ENCODE measurements around the gene THAP6.

THAP6 gene

GRCh38 chr4:75565481-75565880, 51.2 kb downstream of the THAP6 start:
- Histone ChIP-seq H3K27ac (ENCODE audit: insufficient read depth, low read length, poor library complexity, severe bottlenecking) (no peak overlapping the region), H3K4me1 (ENCODE audit: control insufficient read depth, insufficient read depth, low read length, poor library complexity, severe bottlenecking) (no peaks in the 10 kb centered on the region), H3K9me3 (ENCODE audit: control insufficient read depth, low read length) (no peaks in the 10 kb centered on the region), H3K36me3 (ENCODE audit: control insufficient read depth, insufficient read depth, low read length) (no peaks in the 10 kb centered on the region), H3K4me3 (ENCODE audit: insufficient read depth, low read depth, low read length, poor library complexity, severe bottlenecking) (no peak overlapping the region), H3K27me3 (replicated peaks; ENCODE audit: control insufficient read depth, insufficient read depth, low read length, poor library complexity, severe bottlenecking) (no peaks in the 10 kb centered on the region)
- no peak for DNase-seq

- H3K4me3 ChIP-seq (ENCODE audit: insufficient read depth, low read depth, low read length, poor library complexity, severe bottlenecking), result no peak overlapping the region
- H3K36me3 ChIP-seq (ENCODE audit: control insufficient read depth, insufficient read depth, low read length), result no peaks in the 10 kb centered on the region
- no peaks in the 10 kb centered on the region for H3K9me3 ChIP-seq (ENCODE audit: control insufficient read depth, low read length)
- no peak overlapping the region for H3K27ac ChIP-seq (ENCODE audit: insufficient read depth, low read length, poor library complexity, severe bottlenecking)
- no peaks in the 10 kb centered on the region for H3K27me3 ChIP-seq (replicated peaks; ENCODE audit: control insufficient read depth, insufficient read depth, low read length, poor library complexity, severe bottlenecking)
- no peak for DNase-seq
- H3K4me1 ChIP-seq (ENCODE audit: control insufficient read depth, insufficient read depth, low read length, poor library complexity, severe bottlenecking), result no peaks in the 10 kb centered on the region
Observed at GRCh38 chr4:75566911-75567310, 52.6 kb downstream of the THAP6 start.

GRCh38 chr4:75567725-75568124, 53.5 kb downstream of the THAP6 start:
- no peak for DNase-seq
- Histone ChIP-seq H3K27me3 (replicated peaks; ENCODE audit: control insufficient read depth, insufficient read depth, low read length, poor library complexity, severe bottlenecking) (no peaks in the 10 kb centered on the region), H3K9me3 (ENCODE audit: control insufficient read depth, low read length) (no peaks in the 10 kb centered on the region), H3K36me3 (ENCODE audit: control insufficient read depth, insufficient read depth, low read length) (no peaks in the 10 kb centered on the region), H3K4me1 (ENCODE audit: control insufficient read depth, insufficient read depth, low read length, poor library complexity, severe bottlenecking) (no peaks in the 10 kb centered on the region), H3K4me3 (ENCODE audit: insufficient read depth, low read depth, low read length, poor library complexity, severe bottlenecking) (no peak overlapping the region), H3K27ac (ENCODE audit: insufficient read depth, low read length, poor library complexity, severe bottlenecking) (no peak overlapping the region)

Measured in effector memory CD4-positive, alpha-beta T cell (primary cell).